Neuronal stem cell (in vitro differentiated cells): ENCODE data around the gene GRK6.

ENCODE experiments used
- DNase-seq: peaks from one replicate; pipeline ENCODE4 v3.0.0-alpha.2; 2013; ENCODE audit warnings: low spot score
- H2AFZ ChIP-seq: one replicate; pipeline ENCODE4 v1.6.1; 2013; ENCODE audit warnings: mild to moderate bottlenecking, low read length, inconsistent platforms
- H2AK5ac ChIP-seq: 2 replicates; pipeline ENCODE4 v1.6.1; 2013; ENCODE audit warnings: low read depth, mild to moderate bottlenecking, inconsistent platforms, low read length, moderate library complexity, mixed read lengths
- H2BK120ac ChIP-seq: 2 replicates; pipeline ENCODE4 v1.6.1; 2013; ENCODE audit warnings: low read depth, mild to moderate bottlenecking, inconsistent platforms, low read length, moderate library complexity, mixed read lengths
- H2BK12ac ChIP-seq: one replicate; pipeline ENCODE4 v1.6.1; 2013; ENCODE audit warnings: low read length, inconsistent platforms
- H2BK15ac ChIP-seq: 2 replicates; pipeline ENCODE4 v1.6.1; 2013; ENCODE audit warnings: mild to moderate bottlenecking, low read length, inconsistent platforms, mixed read lengths
- H2BK5ac ChIP-seq: one replicate; pipeline ENCODE4 v1.6.1; 2013; ENCODE audit warnings: inconsistent platforms, mild to moderate bottlenecking, low read length, moderate library complexity
- H3K14ac ChIP-seq: one replicate; pipeline ENCODE4 v1.6.1; 2013; ENCODE audit warnings: low read length, inconsistent platforms
- H3K18ac ChIP-seq: 2 replicates; pipeline ENCODE4 v1.6.1; 2013; ENCODE audit warnings: low read length, inconsistent platforms
- H3K23ac ChIP-seq: 2 replicates; pipeline ENCODE4 v1.6.1; 2013; ENCODE audit warnings: low read depth, mild to moderate bottlenecking, mixed read lengths, low read length, inconsistent platforms; ENCODE audit not compliant: poor library complexity
- H3K27ac ChIP-seq: replicated peaks from 3 replicates; pipeline ENCODE4 v1.5.1; 2013; ENCODE audit warnings: low read length, inconsistent platforms
- H3K27me3 ChIP-seq, 3 experiments: 2 replicates each; pipeline ENCODE4 v1.6.1; 2013; ENCODE audit warnings: low read length in 3 of 3, mild to moderate bottlenecking in 2 of 3, inconsistent platforms in 1 of 3, low read depth in 1 of 3, mixed read lengths in 1 of 3, moderate library complexity in 1 of 3; ENCODE audit not compliant: control insufficient read depth in 3 of 3, insufficient read depth in 3 of 3
- H3K36me3 ChIP-seq, 2 donors: replicated peaks in 1 of 2; 2 replicates each; pipeline ENCODE4 v1.6.1; 2013; ENCODE audit warnings: low read length in 2 of 2; ENCODE audit not compliant: control insufficient read depth in 2 of 2, insufficient read depth in 2 of 2
- H3K4ac ChIP-seq: 2 replicates; pipeline ENCODE4 v1.6.1; 2013; ENCODE audit warnings: inconsistent platforms, mild to moderate bottlenecking, low read length, moderate library complexity
- H3K4me1 ChIP-seq, 2 donors: 1 replicate in 1 of 2; 2 replicates in 1 of 2; pipeline ENCODE4 v1.6.1; 2013; ENCODE audit warnings: low read length in 2 of 2, low read depth in 1 of 2; ENCODE audit not compliant: control insufficient read depth in 2 of 2, insufficient read depth in 1 of 2
- H3K4me2 ChIP-seq: one replicate; pipeline ENCODE4 v1.6.1; 2013; ENCODE audit warnings: mild to moderate bottlenecking, low read length, inconsistent platforms; ENCODE audit not compliant: insufficient read depth, poor library complexity, severe bottlenecking
- H3K4me3 ChIP-seq, 2 donors: 2 replicates each; pipeline ENCODE4 v1.5.1; 2013; ENCODE audit warnings: low read length in 2 of 2, mild to moderate bottlenecking in 2 of 2, inconsistent platforms in 1 of 2, moderate library complexity in 1 of 2
- H3K79me1 ChIP-seq: one replicate; pipeline ENCODE4 v1.6.1; 2013; ENCODE audit warnings: low read depth, mild to moderate bottlenecking, inconsistent platforms, low read length, moderate library complexity
- H3K9ac ChIP-seq: one replicate; pipeline ENCODE4 v1.6.1; 2013; ENCODE audit warnings: mild to moderate bottlenecking, low read depth, low read length, inconsistent platforms; ENCODE audit not compliant: poor library complexity
- H3K9me3 ChIP-seq, 2 donors: replicated peaks in 1 of 2; 2 replicates each; pipeline versions ENCODE3 to v1.6.1; 2013; ENCODE audit warnings: low read length in 2 of 2, mild to moderate bottlenecking in 2 of 2, inconsistent platforms in 1 of 2, low read depth in 1 of 2, mixed read lengths in 1 of 2, moderate library complexity in 1 of 2; ENCODE audit not compliant: control insufficient read depth in 2 of 2, insufficient read depth in 1 of 2
- H4K8ac ChIP-seq: one replicate; pipeline ENCODE4 v1.6.1; 2013; ENCODE audit warnings: low read depth, mild to moderate bottlenecking, inconsistent platforms, low read length, moderate library complexity
- H4K91ac ChIP-seq: one replicate; pipeline ENCODE4 v1.6.1; 2013; ENCODE audit warnings: low read length, low read depth, mild to moderate bottlenecking, inconsistent platforms; ENCODE audit not compliant: poor library complexity
- WGBS, 2 donors: extraction: QIAGEN DNeasy Blood & Tissue Kit; methylation state at CpG; one replicate each; pipeline ENCODE4 v1.1.7; 2013; ENCODE audit warnings: missing lambda C conversion rate in 2 of 2, mixed read lengths in 1 of 2; ENCODE audit not compliant: insufficient read length in 2 of 2, insufficient replicate concordance in 1 of 2; ENCODE audit errors: extremely low coverage in 2 of 2; 5-methylcytosine and 5-hydroxymethylcytosine counted together

Gene GRK6

DNA sequence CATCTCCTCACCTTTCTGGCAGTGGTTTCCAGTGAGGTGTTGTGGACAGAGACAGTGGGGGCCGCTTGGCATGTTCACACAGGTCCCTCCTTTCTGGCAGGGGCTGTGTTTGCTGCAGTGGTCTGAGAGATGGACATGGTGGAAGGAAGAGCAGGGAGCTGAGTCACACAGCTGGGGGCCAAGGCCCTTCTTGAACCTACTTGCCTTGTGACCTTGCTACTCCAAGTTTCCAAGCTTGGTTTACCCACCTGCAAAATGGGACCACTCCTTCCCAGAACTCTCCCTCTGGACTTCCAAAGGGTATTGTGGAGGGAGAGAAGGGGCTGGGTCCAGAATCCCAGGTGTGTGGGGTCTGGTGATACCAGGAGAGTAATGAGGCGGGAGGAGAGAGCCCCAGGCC, 21.2 kb upstream of the GRK6 start:
- no peaks in the 10 kb centered on the region for H3K9me3 ChIP-seq
- H3K18ac ChIP-seq = peak overlapping the region; percentile 20
- H2AK5ac ChIP-seq = peak overlapping the region; percentile 98
- no peak overlapping the region for H4K8ac ChIP-seq
- peaks cover 16 to 21% of the 10 kb centered on the region in 2 donors for H3K4me1 ChIP-seq
- H3K27ac ChIP-seq = no peak overlapping the region
- no peak overlapping the region for H3K14ac ChIP-seq
- no peak overlapping the region for H2BK12ac ChIP-seq
- H4K91ac ChIP-seq = no peak overlapping the region
- H3K23ac ChIP-seq = no peak overlapping the region
- no CpG with 5 or more reads among the region's 2 CpGs for WGBS, 2 donors
- H3K4me3 ChIP-seq = no peak overlapping the region
- H3K79me1 ChIP-seq = peaks cover 1% of the 10 kb centered on the region
- no peak overlapping the region for H2BK5ac ChIP-seq
- H2AFZ ChIP-seq = peak overlapping the region; percentile 97
- peak overlapping the region; percentile 100 for H2BK15ac ChIP-seq
- no peaks in the 10 kb centered on the region for H3K36me3 ChIP-seq
- H2BK120ac ChIP-seq = no peak overlapping the region
- H3K4me2 ChIP-seq = no peak overlapping the region
- no peak overlapping the region for H3K9ac ChIP-seq
- H3K4ac ChIP-seq = no peak overlapping the region
- H3K27me3 ChIP-seq = peaks cover 16 to 63% (median 51%) of the 10 kb centered on the region in 3 experiments
- DNase-seq = no peak

- no peak overlapping the region for H3K4me2 ChIP-seq
- no peak overlapping the region for H3K14ac ChIP-seq
- H3K9me3 ChIP-seq = no peaks in the 10 kb centered on the region
- H4K8ac ChIP-seq = no peak overlapping the region
- H3K4ac ChIP-seq = no peak overlapping the region
- no peak overlapping the region for H2BK15ac ChIP-seq
- peak overlapping the region; percentile 74 for H2AK5ac ChIP-seq
- no peaks in the 10 kb centered on the region for H3K79me1 ChIP-seq
- no peak for DNase-seq
- no peak overlapping the region for H3K4me3 ChIP-seq
- H3K27ac ChIP-seq = no peak overlapping the region
- H2AFZ ChIP-seq = no peak overlapping the region
- H4K91ac ChIP-seq = no peak overlapping the region
- no peaks in the 10 kb centered on the region for H3K36me3 ChIP-seq
- peaks cover 16 to 63% (median 51%) of the 10 kb centered on the region in 3 experiments for H3K27me3 ChIP-seq
- H2BK12ac ChIP-seq = no peak overlapping the region
- no CpG with 5 or more reads among the region's 5 CpGs for WGBS, 2 donors
- H3K4me1 ChIP-seq = peaks cover 16 to 21% of the 10 kb centered on the region in 2 donors
- no peak overlapping the region for H3K23ac ChIP-seq
- no peak overlapping the region for H2BK120ac ChIP-seq
- no peak overlapping the region for H3K18ac ChIP-seq
- H3K9ac ChIP-seq = peak overlapping the region; percentile 34
- no peak overlapping the region for H2BK5ac ChIP-seq
Observed at GRCh38 chr5:177405805-177406204, 20.7 kb upstream of the GRK6 start.

GRCh38 chr5:177409043-177409801, 17.3 kb upstream of the GRK6 start, which contains the start of gene F12:
TSS of gene F12 (minus strand) at chr5:177409564. CDS start at chr5:177409527, 37 bp downstream.
- DNase-seq = no peak
- Histone ChIP-seq H2BK12ac (no peak within 1 kb of the TSS), H3K4me2 (no peak within 1 kb of the TSS), H4K8ac (no peak within 1 kb of the TSS), H2AK5ac (peak within 1 kb of the TSS; percentile 3), H3K4ac (no peak within 1 kb of the TSS), H3K9ac (no peak within 1 kb of the TSS), H3K4me1 (peaks cover 4 to 5% of the 10 kb centered on the region in 2 donors), H2AFZ (no peak within 1 kb of the TSS), H3K23ac (no peak within 1 kb of the TSS), H3K79me1 (no peaks in the 10 kb centered on the region), H3K18ac (no peak within 1 kb of the TSS), H3K4me3 (no peak within 1 kb of the TSS), H3K14ac (no peak within 1 kb of the TSS), H3K36me3 (no peaks in the 10 kb centered on the region), H2BK15ac (no peak within 1 kb of the TSS), H3K9me3 (peaks cover 0 to 2% of the 10 kb centered on the region in 2 donors), H2BK120ac (no peak within 1 kb of the TSS), H3K27ac (no peak within 1 kb of the TSS), H2BK5ac (no peak within 1 kb of the TSS), H4K91ac (no peak within 1 kb of the TSS), H3K27me3 (peaks cover 2 to 32% (median 25%) of the 10 kb centered on the region in 3 experiments)
- WGBS, 2 donors = no CpG with 5 or more reads among the region's 9 CpGs

DNA sequence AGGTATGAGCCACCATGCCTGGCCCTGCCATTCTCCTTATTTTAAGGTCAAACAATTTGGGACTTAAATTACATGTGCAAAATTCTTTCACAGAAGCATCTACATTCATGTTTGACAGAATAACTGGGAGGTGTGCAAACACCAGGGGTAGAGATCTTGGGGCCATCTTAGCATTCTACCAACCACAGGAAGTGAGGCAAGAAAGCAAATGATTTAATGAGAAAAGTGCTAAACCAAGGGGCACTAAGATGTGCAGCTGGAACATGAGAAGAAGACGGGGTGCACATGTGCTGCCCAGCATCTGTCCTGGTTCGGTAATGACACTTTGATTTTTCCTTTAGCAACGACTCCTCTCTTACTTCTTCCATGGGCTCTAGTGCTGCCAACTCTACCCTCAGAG, 15.9 kb upstream of the GRK6 start:
- peaks cover 0 to 21% (median 11%) of the 10 kb centered on the region in 3 experiments for H3K27me3 ChIP-seq
- WGBS, 2 donors = no CpG with 5 or more reads among the region's 3 CpGs

More for the DNA sequence above, 15.9 kb upstream of the GRK6 start:
- Histone ChIP-seq H3K79me1 (no peaks in the 10 kb centered on the region), H3K14ac (no peak overlapping the region), H2AK5ac (no peak overlapping the region), H2BK120ac (no peak overlapping the region), H3K4me1 (no peaks in the 10 kb centered on the region), H3K18ac (no peak overlapping the region), H3K36me3 (no peaks in the 10 kb centered on the region), H3K4me3 (no peak overlapping the region), H3K4ac (no peak overlapping the region), H4K8ac (no peak overlapping the region), H2AFZ (no peak overlapping the region), H3K23ac (no peak overlapping the region), H4K91ac (no peak overlapping the region), H3K9ac (no peak overlapping the region), H2BK15ac (no peak overlapping the region), H3K27ac (no peak overlapping the region), H3K4me2 (no peak overlapping the region), H2BK12ac (no peak overlapping the region), H2BK5ac (no peak overlapping the region), H3K9me3 (peaks cover 0 to 2% of the 10 kb centered on the region in 2 donors)
- DNase-seq = no peak
